Hepatocyte (in vitro differentiated cells): ENCODE measurements around the gene NR6A1.

ENCODE experiments used
- EZH2 ChIP-seq: fragments of 200-600 bp; sonication (generic); IDR thresholded peaks from 2 replicates; pipeline ENCODE4 v1.6.1; 2016; ENCODE audit warnings: antibody characterized with exemption, mild to moderate bottlenecking, borderline replicate concordance
- EZH2phosphoT487 ChIP-seq: fragments of 200-600 bp; sonication (generic); IDR thresholded peaks from one replicate; pipeline ENCODE4 v1.6.1; 2018; ENCODE audit warnings: antibody characterized with exemption, mild to moderate bottlenecking, low read depth, moderate library complexity; ENCODE audit not compliant: unreplicated experiment, severe bottlenecking
- TF ChIP-seq, protein P1 (sequence below): fragments of 200-600 bp; sonication (generic); IDR thresholded peaks from 2 replicates; pipeline ENCODE4 v1.5.1; 2016; ENCODE audit warnings: antibody characterized with exemption, mild to moderate bottlenecking; ENCODE audit not compliant: poor library complexity

DNA sequence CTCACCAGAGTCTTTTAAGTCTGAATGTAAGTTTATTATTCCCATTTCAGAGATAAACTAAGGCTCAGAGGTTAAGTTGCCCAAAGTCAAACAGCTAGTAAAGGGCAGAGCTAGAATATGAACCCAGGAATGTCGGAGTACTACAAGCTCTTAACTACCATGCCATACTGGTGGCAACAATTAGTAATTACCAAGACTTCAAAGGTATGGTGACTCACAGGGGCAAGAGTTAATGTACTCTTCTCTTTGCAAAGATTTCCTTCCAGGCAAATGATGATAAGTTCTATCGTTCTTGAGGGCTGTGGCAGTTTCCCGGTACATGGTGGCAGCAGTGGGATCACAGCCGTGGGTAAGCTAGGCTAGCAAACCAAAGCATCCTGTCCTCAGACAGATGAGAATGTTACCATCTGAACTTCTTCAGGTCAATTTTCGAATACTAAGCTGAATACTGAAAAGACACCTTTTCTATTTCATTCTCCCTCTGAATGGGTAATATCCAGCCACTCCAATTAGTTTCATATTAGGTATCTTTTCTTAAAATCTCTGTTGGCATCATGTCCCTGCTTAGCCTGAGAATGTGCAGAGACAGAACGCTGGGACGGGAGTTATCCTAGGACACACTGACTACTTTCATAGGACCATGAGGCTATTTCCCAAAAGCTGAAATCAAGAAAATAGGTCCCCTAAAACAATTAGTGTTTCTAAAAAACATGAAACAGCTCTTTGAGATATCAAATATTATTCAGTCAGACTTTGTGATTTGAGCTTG lies 147.0 kb downstream of the NR6A1 start:
- TF ChIP-seq EZH2phosphoT487 = no peak
- TF ChIP-seq, protein P1, sequence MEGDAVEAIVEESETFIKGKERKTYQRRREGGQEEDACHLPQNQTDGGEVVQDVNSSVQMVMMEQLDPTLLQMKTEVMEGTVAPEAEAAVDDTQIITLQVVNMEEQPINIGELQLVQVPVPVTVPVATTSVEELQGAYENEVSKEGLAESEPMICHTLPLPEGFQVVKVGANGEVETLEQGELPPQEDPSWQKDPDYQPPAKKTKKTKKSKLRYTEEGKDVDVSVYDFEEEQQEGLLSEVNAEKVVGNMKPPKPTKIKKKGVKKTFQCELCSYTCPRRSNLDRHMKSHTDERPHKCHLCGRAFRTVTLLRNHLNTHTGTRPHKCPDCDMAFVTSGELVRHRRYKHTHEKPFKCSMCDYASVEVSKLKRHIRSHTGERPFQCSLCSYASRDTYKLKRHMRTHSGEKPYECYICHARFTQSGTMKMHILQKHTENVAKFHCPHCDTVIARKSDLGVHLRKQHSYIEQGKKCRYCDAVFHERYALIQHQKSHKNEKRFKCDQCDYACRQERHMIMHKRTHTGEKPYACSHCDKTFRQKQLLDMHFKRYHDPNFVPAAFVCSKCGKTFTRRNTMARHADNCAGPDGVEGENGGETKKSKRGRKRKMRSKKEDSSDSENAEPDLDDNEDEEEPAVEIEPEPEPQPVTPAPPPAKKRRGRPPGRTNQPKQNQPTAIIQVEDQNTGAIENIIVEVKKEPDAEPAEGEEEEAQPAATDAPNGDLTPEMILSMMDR = no peak
- no peak for TF ChIP-seq EZH2
